HG02678 (cell line): Measurements from ENCODE around the gene CASK.
"Not testable (repeated sequence)": the region's sequence is repeated elsewhere in the genome, so short reads cannot be mapped to it uniquely, and the experiment has no call there.

Experiments
- ATAC-seq: cut with Tn5 transposase; IDR thresholded peaks from one replicate; pipeline ENCODE4 v1.9.1; 2021; ENCODE audit warnings: mild to moderate bottlenecking, moderate library complexity; ENCODE audit not compliant: unreplicated experiment

The CASK gene

DNA sequence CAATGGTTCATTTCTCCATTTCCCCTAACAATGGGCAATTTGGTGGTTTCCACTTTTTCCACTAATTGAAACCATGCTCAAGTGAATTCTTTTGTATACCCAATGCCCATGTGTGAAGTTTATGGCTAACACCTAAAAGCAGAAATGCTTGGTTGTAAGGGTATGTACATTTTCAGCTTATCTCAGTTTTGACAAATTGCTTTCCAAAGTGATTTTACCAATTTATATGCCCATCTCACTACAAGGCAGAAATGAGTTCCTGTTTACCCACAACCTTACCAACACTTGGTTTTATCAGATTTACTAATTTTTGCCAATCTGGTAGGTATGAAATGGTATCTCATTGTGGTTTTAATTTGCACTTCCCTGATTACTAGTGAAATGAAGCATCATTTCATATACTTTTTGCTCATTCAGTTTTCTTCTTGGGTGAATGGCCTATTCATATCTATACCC is 219.8 kb downstream of the CASK start:
- ATAC-seq, result no peak

DNA sequence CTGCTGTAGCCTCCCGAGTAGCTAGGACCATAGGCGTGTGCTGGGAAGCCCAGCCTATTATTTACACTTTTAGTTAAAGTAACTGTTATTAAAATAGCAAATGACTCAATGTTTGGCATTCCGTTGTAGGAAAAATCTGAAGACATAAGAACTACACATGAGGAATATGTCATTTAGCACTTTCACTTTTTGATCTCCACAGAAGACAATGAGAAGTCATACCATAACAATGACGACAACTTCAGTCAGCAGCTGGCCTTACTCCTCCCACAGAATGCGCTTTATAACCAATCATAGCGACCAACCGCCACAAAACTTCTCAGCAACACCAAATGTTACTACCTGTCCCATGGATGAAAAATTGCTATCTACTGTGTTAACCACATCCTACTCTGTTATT is 227.9 kb downstream of the CASK start:
- ATAC-seq, result no peak

DNA sequence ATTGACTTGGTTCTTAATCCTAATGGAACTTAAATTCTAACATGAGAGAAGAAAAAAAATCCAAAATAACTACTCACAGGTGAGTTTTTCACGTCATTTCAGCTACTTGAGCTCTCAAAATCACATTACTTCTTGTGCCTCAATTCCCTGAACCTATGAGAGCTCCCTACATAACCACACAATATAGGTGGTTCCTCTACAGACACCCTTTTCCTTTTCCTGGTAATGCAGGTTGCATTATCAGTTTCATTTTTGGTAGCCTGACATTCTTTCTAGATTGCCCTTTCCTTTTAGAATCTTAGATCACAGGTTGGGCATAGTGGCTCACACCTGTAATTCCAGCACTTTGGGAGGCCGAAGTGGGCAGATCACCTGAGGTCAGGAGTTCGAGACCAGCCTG is 230.3 kb downstream of the CASK start:
- ATAC-seq, result no peak

DNA sequence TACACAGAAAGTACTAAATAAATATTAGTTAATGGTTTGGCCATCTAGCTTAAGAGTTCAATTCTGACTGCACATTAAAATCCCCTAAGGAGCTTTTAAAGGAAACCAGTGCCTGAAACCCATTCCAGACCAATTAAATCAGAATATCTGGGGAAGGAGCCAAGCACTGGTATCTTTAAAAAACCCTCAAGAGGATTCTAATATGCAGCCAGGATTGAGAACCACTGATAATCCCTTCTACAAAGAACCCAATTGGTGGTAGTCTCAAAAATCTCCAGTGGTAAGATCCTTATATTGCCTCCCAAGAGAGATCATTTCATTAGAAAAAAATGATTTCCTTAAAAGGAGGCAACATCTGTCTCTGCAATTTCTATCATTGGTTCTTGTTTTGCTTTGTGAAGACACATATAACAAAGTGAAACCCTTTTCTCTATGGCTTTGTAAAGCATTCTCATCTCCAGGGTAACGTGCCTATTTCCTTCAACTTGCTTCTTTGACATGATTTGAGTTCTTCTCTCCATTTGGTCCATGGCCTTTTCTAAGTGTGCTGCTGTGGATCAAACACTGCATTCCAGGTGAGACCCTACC is 231.1 kb downstream of the CASK start:
- no peak for ATAC-seq

DNA sequence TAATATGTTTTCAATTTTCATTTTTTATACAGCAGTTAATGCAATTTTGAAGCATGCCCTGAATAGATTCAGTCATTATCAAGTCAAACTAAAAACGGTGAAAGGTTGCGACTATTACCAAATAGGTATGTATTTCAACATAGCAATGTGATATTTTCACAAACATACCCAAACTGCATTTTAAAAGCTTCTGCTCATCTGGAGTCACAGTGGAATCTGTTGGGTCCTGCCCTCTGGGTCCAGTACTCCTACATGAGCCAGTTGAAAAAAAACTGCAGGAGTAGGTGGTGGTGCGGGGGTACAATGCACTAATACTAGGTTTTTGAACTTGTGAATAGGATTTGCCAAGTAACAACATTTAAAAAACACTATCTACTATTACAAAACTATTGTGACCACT is 233.6 kb downstream of the CASK start:
- ATAC-seq, result no peak

DNA sequence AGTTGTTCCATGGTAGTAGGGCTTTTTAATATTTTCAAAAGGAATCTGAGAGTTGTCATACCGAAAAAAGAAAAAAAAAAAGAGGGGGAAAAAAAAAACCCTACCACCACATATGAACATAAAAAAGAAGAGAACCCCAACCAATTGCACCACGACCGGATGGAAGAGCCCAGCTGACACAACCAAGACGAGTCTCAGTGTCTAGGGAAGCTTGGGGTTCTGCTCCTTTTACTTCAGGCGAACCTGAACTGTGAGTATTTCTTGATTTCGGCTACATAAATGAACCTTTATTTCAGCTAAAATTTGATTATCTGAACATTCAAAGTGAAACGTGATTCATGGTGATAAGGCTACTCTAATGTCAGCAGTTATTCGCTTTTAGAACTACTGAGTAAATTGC is 234.5 kb downstream of the CASK start, which contains the start of gene GPR34:
Gene GPR34 (plus strand): TSS at position 139 of the 400 bp plus-strand sequence. CDS start 6,661 bp downstream, outside the sequence.
- ATAC-seq, result peak; percentile 55

DNA sequence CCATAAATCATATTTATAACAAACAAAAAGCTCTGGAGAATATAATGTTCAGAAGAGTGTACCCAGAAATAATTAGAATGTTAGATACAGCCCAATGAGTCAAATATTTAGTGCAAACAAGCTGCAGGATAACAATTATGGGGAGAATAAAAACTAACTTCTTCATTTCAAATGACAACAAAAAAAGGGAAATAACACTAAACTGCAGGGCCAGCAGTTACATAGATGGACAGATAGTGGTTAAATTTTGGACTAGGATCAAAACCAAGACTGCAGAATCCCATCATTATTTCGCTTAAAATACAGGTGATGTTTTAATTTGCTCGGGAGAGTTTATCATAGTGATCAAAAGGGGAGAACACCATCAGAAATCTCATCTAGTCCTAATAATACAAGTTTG is 235.2 kb downstream of the CASK start:
- no peak for ATAC-seq

DNA sequence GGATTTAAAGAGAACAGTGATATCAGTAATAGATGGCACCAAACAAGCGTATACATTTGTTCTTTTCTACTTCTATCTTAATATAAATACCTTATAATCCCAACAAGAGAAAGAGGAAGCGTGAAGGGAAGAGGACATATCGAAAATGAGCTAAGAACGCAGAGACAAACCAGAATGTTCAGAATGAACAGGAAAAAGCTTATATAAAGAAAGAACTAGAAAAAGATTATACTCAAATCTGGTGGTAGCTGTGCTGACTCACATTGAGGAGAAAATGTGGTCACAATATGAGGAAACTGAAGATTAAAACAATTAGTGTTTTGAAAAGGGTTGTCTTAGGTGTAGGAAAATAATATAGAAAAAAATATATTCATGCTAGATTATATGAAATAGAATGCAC is 236.6 kb downstream of the CASK start:
- ATAC-seq, result no peak

DNA sequence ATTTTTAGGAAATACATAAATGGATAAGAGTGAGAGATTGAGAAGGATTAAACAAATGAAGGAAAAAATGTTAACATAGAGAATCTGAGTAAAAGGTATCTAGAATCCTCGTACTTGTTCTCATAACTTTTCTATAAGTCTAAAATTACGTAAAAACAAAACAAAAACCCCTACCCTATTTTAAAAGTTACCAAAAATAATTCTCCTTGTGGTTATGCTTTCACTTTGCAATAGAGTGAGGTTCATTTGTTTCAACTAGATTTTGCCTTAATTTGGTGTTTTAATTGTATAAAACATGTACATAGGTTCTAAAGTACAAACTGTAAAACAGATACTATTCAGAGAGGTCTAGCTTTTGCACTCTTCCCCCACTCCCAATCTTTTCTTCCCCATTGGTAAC is 238.4 kb downstream of the CASK start:
- no peak for ATAC-seq

DNA sequence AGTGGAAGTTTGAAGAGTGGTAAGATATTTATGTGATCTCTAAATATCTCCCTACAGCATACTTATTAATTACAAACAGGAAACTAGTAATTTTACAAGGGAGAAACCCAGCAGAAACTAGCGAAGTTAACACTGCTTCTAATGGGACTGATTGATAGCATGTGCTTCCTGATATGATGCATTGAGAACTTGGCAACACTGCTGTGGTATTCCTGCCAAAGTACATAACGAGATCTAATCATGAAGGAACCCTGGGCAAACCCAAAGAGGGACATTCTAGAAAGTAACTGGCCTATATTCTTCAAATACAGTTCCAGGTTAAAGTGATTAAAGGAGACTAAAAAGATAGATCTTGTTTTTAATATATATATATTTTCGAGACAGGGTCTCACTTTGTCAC is 239.2 kb downstream of the CASK start:
- no peak for ATAC-seq

DNA sequence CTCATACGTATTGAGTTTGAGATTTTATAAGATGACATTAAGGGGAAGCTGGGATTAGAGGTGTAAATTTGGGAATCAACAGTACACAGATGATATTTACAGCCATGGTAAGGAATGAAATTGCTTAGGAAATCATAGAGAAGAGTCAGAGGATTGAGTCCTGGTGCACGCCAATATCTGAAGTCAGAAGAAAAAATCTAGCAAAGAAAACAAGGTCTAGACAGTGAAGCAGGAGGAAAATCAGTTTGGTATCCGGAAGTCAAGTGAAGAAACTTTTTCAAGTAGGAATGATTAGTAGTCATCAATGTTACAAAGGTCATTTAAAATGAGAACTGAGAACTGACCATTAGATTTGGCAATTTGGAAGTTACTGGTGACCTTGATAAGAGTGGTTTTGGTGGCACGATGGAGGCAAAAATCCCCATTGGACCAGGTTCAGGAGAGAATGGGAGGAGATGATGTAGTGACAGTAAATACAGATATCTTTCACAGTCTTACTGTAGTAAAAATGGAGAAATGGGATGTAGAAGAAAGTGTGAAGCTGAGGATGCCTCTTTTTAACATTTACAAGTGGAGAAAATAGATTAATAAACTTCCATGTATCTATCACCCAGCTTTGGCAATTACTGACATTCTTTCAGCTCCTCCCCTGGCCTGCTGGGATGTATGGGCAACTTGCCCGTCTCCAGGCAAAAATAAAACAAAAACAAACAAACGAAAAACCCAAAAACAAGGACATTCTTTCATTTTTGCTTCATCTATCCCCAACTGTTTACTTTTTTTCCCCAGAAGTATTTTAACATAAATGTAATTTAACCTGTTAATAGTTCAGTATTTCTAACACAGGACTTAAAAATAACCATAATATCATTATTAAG is 245.9 kb downstream of the CASK start:
- no peak for ATAC-seq

DNA sequence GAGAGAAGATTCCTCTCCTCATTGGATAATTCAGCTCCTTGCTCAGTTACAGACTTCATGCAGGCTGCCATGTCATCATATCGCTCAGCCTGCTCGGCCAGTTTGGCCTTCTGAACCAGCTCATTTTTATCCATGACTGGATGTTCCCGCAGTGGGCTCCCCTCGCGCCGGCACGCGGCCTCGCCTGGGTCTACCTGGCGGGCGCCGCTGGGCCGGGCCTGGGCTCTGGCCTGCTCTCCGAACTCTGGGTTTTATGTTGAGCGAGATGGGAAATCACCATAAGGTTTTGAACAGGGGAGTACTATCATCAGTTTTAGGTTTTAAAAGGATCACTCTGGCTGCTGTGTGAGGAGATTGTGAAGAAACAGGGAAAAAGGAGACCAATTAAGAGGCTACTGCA is 247.0 kb downstream of the CASK start:
- ATAC-seq, result not testable (repeated sequence)

DNA sequence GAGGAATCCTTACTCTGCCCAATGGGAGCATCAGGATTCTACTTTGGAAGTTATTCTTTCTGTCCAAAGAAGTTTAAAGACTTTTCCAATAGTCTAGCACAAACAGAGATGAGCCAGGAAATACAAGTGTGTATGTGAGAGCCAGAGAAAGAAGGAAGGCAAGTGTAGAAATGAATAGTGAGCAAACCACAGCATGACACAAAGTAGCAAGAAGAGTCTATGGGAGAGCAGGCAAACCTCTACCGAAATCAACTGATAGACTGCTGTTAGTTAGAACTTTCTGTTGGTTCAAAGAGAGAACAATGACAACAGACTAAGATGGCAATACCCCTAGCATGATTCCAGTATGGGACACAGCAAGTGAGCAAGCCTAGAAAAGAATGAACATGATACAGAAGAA is 250.7 kb downstream of the CASK start:
- no peak for ATAC-seq

DNA sequence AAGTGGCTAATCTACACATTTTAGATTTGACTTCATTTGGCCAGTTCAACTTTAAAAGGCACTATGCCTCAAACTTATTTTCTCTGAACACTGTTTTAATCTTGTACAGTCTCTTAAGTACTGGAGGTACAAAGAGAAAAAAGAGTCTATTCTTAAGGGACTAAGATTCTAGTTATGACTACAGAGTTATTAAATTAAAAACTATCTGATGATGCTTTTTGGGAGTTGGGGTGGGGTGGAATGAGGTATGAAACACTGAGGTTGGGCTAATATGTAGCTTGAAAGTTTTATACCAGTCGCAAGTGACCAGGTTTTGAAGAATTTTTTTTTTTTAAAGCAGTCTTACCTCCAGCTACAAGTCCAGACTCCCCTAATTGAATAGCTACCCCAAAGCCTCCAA is 252.3 kb downstream of the CASK start:
- ATAC-seq, result peak; percentile 44

DNA sequence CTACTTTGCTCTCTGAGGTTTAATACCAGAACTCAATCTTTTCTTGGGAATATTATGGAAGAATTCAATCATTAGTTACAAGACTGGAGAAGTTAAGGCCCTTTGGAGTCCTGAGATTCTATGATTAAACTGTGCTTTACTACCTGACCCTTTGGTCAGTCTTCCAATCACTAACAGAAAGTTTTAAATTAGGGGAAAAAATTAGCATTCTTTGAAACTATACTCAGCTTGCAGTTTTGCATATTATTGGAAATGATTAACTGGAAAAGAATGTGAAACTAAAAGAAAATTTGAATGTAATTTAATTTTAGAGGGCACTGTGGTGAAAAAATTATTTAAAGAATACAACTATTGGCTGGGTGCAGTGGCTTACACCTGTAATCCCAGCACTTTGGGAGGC is 253.2 kb downstream of the CASK start:
- no peak for ATAC-seq

DNA sequence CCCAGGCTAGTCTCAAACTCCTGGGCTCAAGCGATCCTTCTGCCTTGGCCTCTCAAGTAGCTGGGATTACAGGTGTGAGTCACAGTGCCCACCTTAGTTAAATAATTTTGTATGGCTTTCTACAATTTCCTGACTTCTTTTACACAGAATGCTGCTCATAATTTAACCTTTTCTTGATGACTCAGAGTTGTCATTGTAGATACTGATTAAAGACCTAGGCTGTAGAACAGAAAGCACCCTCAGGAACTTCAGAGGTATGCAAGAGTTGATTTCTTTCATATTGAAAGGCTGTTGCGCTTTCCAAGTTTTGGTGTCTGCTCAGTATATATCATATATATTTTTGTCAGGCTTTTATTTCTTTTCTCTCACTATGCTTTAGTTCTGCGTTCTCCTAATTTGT is 255.7 kb downstream of the CASK start:
- no peak for ATAC-seq

DNA sequence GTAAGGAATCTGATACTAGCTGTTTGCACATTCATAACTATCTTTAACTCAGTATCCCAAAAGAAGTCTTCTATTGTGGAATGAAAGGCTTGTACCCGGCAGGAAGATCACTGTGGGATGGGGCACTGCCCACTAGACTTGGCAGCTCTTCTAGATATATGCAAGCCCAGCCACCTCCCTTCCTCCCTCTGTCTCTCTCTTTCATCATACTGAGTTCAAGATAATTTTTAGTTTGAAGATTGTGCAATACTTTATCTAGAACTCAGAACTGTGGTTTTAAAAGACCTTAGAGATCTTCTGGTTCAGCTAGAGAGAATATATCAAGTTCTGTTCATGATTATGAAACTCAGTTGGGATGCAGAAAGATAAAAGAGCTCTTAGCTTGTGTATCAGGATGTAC is 257.1 kb downstream of the CASK start:
- no peak for ATAC-seq

DNA sequence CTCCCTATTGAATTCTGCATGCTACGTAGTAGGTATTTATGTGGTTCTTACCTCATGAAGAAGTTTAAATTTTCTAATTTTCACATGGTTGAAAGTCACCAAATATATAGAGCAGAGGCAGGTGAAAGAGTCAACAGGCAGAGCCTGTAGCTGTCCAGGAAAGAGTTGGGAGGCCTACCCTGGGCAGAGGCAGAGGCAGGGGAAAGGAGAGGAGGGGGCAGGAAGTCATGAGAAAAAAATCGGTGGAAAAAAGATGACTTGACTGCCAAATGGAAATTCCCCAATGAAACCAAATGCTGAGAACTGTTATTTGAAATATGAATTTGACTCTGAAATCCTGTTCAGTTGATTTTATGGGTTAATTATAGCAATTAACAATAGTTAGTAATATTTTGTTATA is 257.7 kb downstream of the CASK start:
- ATAC-seq, result no peak

DNA sequence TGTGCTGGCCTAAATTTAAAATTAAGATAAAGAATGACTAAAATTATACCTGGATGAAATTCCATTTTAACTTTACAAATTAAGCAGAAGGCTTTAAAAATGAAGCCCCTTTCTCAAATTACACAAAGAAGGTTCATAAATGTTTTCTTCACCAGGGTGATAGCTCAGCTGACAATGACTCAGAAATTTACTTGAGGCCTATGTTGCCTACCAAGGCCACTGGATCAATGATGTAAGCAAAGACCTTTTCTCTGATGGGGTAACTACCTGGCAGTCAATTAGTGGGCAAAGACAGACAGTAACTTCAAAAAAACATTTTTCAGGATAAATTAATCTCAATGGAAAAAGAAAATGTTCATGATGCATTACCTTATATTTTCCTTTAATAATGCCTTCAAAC is 258.4 kb downstream of the CASK start:
- no peak for ATAC-seq

DNA sequence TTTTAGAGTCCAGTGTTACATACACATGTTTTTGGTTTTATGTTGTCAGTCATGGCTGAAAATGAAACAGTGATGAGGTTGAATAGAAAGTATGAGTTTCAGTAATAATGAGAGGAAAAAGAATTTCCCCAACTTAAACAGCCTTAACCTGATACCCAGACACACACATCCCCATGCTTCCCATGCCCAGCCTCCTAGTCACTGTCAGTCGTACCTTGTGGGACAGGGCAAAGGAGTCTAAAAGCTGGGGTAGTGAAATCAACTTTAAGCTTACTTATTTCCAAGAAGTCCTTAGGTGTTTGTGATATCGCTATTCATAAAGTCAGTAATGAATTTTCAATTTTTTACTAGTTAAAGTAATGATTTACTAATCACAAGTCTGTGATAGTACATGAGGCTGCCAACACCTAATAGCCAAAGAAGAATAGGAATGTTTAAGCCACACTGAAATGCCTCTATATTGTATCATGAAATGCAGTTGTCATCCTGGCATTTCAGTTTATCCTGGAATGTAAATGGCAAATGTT is 258.9 kb downstream of the CASK start:
- ATAC-seq, result peak; percentile 91

DNA sequence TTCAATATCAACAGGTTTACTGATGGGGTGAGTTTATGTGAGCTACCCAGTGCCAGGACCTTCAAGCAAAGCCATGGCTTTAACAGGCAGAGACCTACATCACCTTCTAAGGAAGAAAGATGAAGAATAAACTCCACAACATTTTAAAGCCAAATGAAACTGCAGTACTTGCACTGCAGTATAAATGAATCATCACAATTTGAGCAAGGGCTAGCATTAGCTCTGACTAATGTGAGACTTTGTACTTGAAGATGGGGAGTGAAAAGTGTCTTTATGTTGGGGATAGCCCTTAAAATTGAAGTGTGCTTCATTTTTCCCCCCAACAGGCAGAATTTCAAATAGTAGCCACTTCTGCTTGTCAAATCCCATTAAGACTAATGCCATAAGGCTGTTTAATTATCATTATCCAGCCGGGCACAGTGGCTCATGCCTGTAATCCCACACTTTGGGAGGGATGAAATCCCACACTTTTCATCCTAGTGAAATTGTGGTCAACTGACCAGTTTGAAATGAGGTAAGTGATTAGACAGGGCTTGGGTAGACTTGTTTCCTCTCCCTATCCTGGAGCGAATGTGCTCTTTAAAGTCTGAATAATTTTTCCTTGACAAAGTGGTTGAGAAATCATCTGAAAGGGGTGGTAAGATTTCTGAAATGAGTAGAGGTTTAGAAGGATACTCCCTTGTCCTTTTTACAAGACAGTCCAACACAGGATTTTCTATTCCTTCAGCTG is 261.8 kb downstream of the CASK start:
- ATAC-seq, result no peak

DNA sequence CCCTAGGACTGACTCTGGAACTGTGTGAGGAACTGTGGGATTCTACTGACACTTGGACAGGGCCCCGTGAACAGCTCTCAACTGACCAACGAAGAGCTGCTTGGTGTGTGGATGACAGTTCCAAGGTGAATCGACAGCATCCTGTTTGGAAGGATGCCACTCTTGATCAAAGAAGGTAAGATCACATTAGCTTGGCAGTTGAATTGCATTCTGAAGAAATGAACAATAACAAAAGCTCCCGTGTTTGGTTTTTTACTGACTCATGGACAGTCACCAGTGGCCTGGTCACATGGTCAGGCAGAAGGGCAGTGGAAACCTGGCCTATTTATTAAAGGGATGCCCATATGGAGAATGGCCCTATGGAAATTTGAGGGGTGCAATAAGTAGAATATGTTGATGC is 267.7 kb downstream of the CASK start:
- ATAC-seq, result no peak
